ENCODE measurements around the gene ATXN7L1. TPM values are rescaled to one million over a fixed set of nuclear protein-coding genes. Genes with fewer than 3 reads are reported as not detected.

Gene ATXN7L1
- total and polyA plus RNA-seq, 2 of the 4 experiments (the other 2 are of a cell fraction), result 3.5 to 4.3 TPM

GRCh38 chr7:105619590-105619989, 256.8 kb downstream of the ATXN7L1 start:
- Histone ChIP-seq H3K56ac (ENCODE audit: extremely low read depth, insufficient read depth, low read length) (no peak overlapping the region), H4K5ac (ENCODE audit: low read depth, low read length) (no peak overlapping the region), H3K9ac (ENCODE audit: low read depth, low read length) (no peak overlapping the region), H3K27me3 (ENCODE audit: control insufficient read depth, insufficient read depth, low read length) (no peaks in the 10 kb centered on the region), H3K4me3 (ENCODE audit: insufficient read depth, low read depth, low read length) (no peak overlapping the region), H4K8ac (ENCODE audit: low read depth in 2 of 2, low read length in 2 of 2) (no peak overlapping the region), H3K4me1 (ENCODE audit: control insufficient read depth, insufficient read depth, low read length) (no peaks in the 10 kb centered on the region; the same call in 1 of the 2 replicates), H3K9me3 (ENCODE audit: control insufficient read depth, insufficient read depth, low read length) (no peaks in the 10 kb centered on the region), H2AK5ac (ENCODE audit: low read depth, low read length) (no peak overlapping the region), H3K79me1 (ENCODE audit: low read depth in 1 of 2, low read length in 2 of 2) (no peaks in the 10 kb centered on the region), H4K91ac (ENCODE audit: insufficient read depth, low read depth, low read length) (no peak overlapping the region), H2AK9ac (replicated peaks; ENCODE audit: low read depth, low read length, poor library complexity) (no peak overlapping the region), H3K36me3 (ENCODE audit: control insufficient read depth, insufficient read depth, low read length) (peaks cover 28% of the 10 kb centered on the region), H3K18ac (ENCODE audit: low read depth, low read length) (no peak overlapping the region), H3K9me1 (ENCODE audit: insufficient read depth, low read length) (peaks cover 3% of the 10 kb centered on the region), H3K4ac (ENCODE audit: low read depth, low read length) (no peak overlapping the region), H3K27ac (ENCODE audit: insufficient read depth, low read length) (no peak overlapping the region), H2BK5ac (ENCODE audit: low read depth, low read length, poor library complexity, severe bottlenecking) (no peak overlapping the region), H3K23ac (ENCODE audit: low read depth, low read length) (no peak overlapping the region), H2BK15ac (ENCODE audit: low read depth, low read length) (no peak overlapping the region), H3K14ac (replicated peaks; ENCODE audit: low read depth, low read length) (no peak overlapping the region), H2AFZ (replicated peaks; ENCODE audit: low read length, poor library complexity) (no peak overlapping the region), H3K4me2 (ENCODE audit: low read depth, low read length) (no peak overlapping the region), H2BK120ac (ENCODE audit: low read depth, low read length) (no peak overlapping the region), H2BK20ac (ENCODE audit: low read depth, low read length) (no peak overlapping the region), H4K20me1 (ENCODE audit: insufficient read depth, low read length) (no peaks in the 10 kb centered on the region)
- in situ Hi-C loops (cut with MboI; ENCODE audit: low sequenced_read_pairs) (no loop called here), intact Hi-C loops (cut with micrococcal nuclease) (no loop called here), dilution Hi-C loops (cut with HindIII; ENCODE audit: low sequenced_read_pairs, unreplicated experiment) (no loop called here)
- no peak for DNase-seq
- no peak for TF ChIP-seq FOS (IDR thresholded peaks at IDR 0.05; ENCODE audit: low read depth, low read length)
- TF ChIP-seq POLR2A (IDR thresholded peaks at IDR 0.05; ENCODE audit: low read depth, low read length), result no peak
- no peak for TF ChIP-seq RFX5 (IDR thresholded peaks at IDR 0.05; ENCODE audit: low read depth, low read length)
- no peak for TF ChIP-seq MAFK (IDR thresholded peaks at IDR 0.05; ENCODE audit: low read depth, low read length)
- no peak for TF ChIP-seq MAZ (IDR thresholded peaks at IDR 0.05; ENCODE audit: borderline replicate concordance, low read depth, low read length)
- no peak for TF ChIP-seq CHD1 (IDR thresholded peaks at IDR 0.05; ENCODE audit: low read depth, low read length)
- no peak for TF ChIP-seq RAD21 (IDR thresholded peaks at IDR 0.05; ENCODE audit: low read length)
- TF ChIP-seq ELK1 (IDR thresholded peaks at IDR 0.05; ENCODE audit: borderline replicate concordance, low read depth, low read length), result no peak
- no peak for TF ChIP-seq MXI1 (IDR thresholded peaks at IDR 0.05; ENCODE audit: borderline replicate concordance, low read depth, low read length)
- no peak for TF ChIP-seq SMC3 (IDR thresholded peaks at IDR 0.05; ENCODE audit: low read depth, low read length)
- TF ChIP-seq NFE2L2 (IDR thresholded peaks at IDR 0.05; ENCODE audit: low read depth, low read length), result no peak
- ChIA-PET CTCF (no interaction called here), POLR2A (ENCODE audit: unreplicated experiment) (no interaction called here)
- no TSS peak for BruUV-seq (replicated peaks)
- ATAC-seq (ENCODE audit: low read depth), result no peak
- WGBS, 2 experiments (ENCODE audit: extremely low coverage in 2 of 2, insufficient read length in 1 of 2), result no CpG with 5 or more reads among the region's 4 CpGs

All from IMR-90 (cell line).